Measurements from ENCODE around the gene CHST12.

- TF ChIP-seq RELA (IDR thresholded peaks at IDR 0.05; ENCODE audit: borderline replicate concordance, partially characterized antibody) (no peak), SREBF1 (IDR thresholded peaks at IDR 0.05; ENCODE audit: low read length) (no peak), POLR2A (IDR thresholded peaks at IDR 0.05; ENCODE audit: low read depth, low read length) (no peak), ASH2L (IDR thresholded peaks at IDR 0.05; ENCODE audit: borderline replicate concordance, low read depth) (no peak), EZH2 (IDR thresholded peaks at IDR 0.05; ENCODE audit: borderline replicate concordance, control insufficient read depth, low read depth, low read length) (no peak), USF2 (IDR thresholded peaks at IDR 0.05; ENCODE audit: borderline replicate concordance, low read depth, low read length) (no peak)
These were observed 79.5 kb downstream of the CHST12 start for GRCh38 chr7:2482725-2483451.

All from GM12878 (cell line).